ENCODE data around the gene F9. TPM values are rescaled to one million over a fixed set of nuclear protein-coding genes. Genes with fewer than 3 reads are reported as not detected.

Gene F9
- total and polyA plus RNA-seq, 2 of the 4 experiments (the other 2 are of a cell fraction) = not detected

GRCh38 chrX:139554991-139555675 lies 24.6 kb downstream of the F9 start:
- CTCF ChIA-PET = no interaction called here

More at GRCh38 chrX:139554991-139555675, 24.6 kb downstream of the F9 start:
- ATAC-seq (ENCODE audit: low read depth) = no peak
- Histone ChIP-seq H2BK15ac (ENCODE audit: low read depth, low read length) (no peak overlapping the region), H4K20me1 (ENCODE audit: insufficient read depth, low read length) (no peaks in the 10 kb centered on the region), H3K36me3 (ENCODE audit: control insufficient read depth, insufficient read depth, low read length) (no peaks in the 10 kb centered on the region), H2AK5ac (ENCODE audit: low read depth, low read length) (no peak overlapping the region), H3K27ac (ENCODE audit: insufficient read depth, low read length) (no peak overlapping the region), H4K8ac (ENCODE audit: low read depth in 2 of 2, low read length in 2 of 2) (no peak overlapping the region), H2BK120ac (ENCODE audit: low read depth, low read length) (no peak overlapping the region), H3K9me3 (ENCODE audit: control insufficient read depth, insufficient read depth, low read length) (no peaks in the 10 kb centered on the region), H4K91ac (ENCODE audit: insufficient read depth, low read depth, low read length) (no peak overlapping the region), H3K56ac (ENCODE audit: extremely low read depth, insufficient read depth, low read length) (no peak overlapping the region), H3K18ac (ENCODE audit: low read depth, low read length) (no peak overlapping the region), H3K4me1 (ENCODE audit: control insufficient read depth, insufficient read depth, low read length) (no peaks in the 10 kb centered on the region), H2BK5ac (ENCODE audit: low read depth, low read length, poor library complexity, severe bottlenecking) (no peak overlapping the region), H2AK9ac (replicated peaks; ENCODE audit: low read depth, low read length, poor library complexity) (no peak overlapping the region), H2BK20ac (ENCODE audit: low read depth, low read length) (no peak overlapping the region), H3K27me3 (ENCODE audit: control insufficient read depth, insufficient read depth, low read length) (no peaks in the 10 kb centered on the region; the same call in 1 of the 2 replicates), H3K9ac (ENCODE audit: low read depth, low read length) (no peak overlapping the region), H3K79me1 (ENCODE audit: low read depth in 1 of 2, low read length in 2 of 2) (no peaks in the 10 kb centered on the region), H4K5ac (ENCODE audit: low read depth, low read length) (no peak overlapping the region), H3K23ac (ENCODE audit: low read depth, low read length) (no peak overlapping the region), H3K4ac (ENCODE audit: low read depth, low read length) (no peak overlapping the region), H3K14ac (replicated peaks; ENCODE audit: low read depth, low read length) (no peak overlapping the region), H3K4me2 (ENCODE audit: low read depth, low read length) (no peak overlapping the region), H3K9me1 (ENCODE audit: insufficient read depth, low read length) (no peaks in the 10 kb centered on the region), H3K4me3 (ENCODE audit: insufficient read depth, low read depth, low read length) (no peak overlapping the region), H2AFZ (replicated peaks; ENCODE audit: low read length, poor library complexity) (no peak overlapping the region)
- TF ChIP-seq NFE2L2 (IDR thresholded peaks at IDR 0.05; ENCODE audit: low read depth, low read length) (no peak), MAFK (IDR thresholded peaks at IDR 0.05; ENCODE audit: low read depth, low read length) (no peak), MAZ (IDR thresholded peaks at IDR 0.05; ENCODE audit: borderline replicate concordance, low read depth, low read length) (no peak), BHLHE40 (IDR thresholded peaks at IDR 0.05; ENCODE audit: low read depth, low read length) (no peak), RFX5 (IDR thresholded peaks at IDR 0.05; ENCODE audit: low read depth, low read length) (no peak), POLR2A (IDR thresholded peaks at IDR 0.05; ENCODE audit: low read depth, low read length) (no peak), RAD21 (IDR thresholded peaks at IDR 0.05; ENCODE audit: low read length) (no peak), SMC3 (IDR thresholded peaks at IDR 0.05; ENCODE audit: low read depth, low read length) (no peak)
- TF ChIP-seq, protein P1, sequence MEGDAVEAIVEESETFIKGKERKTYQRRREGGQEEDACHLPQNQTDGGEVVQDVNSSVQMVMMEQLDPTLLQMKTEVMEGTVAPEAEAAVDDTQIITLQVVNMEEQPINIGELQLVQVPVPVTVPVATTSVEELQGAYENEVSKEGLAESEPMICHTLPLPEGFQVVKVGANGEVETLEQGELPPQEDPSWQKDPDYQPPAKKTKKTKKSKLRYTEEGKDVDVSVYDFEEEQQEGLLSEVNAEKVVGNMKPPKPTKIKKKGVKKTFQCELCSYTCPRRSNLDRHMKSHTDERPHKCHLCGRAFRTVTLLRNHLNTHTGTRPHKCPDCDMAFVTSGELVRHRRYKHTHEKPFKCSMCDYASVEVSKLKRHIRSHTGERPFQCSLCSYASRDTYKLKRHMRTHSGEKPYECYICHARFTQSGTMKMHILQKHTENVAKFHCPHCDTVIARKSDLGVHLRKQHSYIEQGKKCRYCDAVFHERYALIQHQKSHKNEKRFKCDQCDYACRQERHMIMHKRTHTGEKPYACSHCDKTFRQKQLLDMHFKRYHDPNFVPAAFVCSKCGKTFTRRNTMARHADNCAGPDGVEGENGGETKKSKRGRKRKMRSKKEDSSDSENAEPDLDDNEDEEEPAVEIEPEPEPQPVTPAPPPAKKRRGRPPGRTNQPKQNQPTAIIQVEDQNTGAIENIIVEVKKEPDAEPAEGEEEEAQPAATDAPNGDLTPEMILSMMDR (conservative IDR thresholded peaks at IDR 0.05; ENCODE audit: low read depth, low read length) = no peak
- DNase-seq = no peak
- in situ Hi-C loops (cut with MboI; ENCODE audit: low sequenced_read_pairs) = no loop called here
- intact Hi-C loops (cut with micrococcal nuclease) = loop anchor here (10.0 kb wide), 1 partner anchor 420 kb away; no protein-coding TSS in a partner anchor
- POLR2A ChIA-PET (ENCODE audit: unreplicated experiment) = no interaction called here
- dilution Hi-C loops (cut with HindIII; ENCODE audit: low sequenced_read_pairs, unreplicated experiment) = no loop called here
- 52% methylated on average over 6 of the region's 26 CpGs; no CpG with 5 or more reads in 1 of the 2 experiments for WGBS, 2 experiments (ENCODE audit: extremely low coverage in 2 of 2, insufficient read length in 1 of 2)
- BruUV-seq (replicated peaks) = no TSS peak

Measured in IMR-90 (cell line).